ENCODE results near the gene DDX39B. TPM values are rescaled to one million over a fixed set of nuclear protein-coding genes. Genes with fewer than 3 reads are reported as not detected.

DDX39B gene
- total RNA-seq, 2 donors from 2014 or later: 119 to 143 TPM

GRCh38 chr6:31480574-31480973 lies 61.2 kb downstream of the DDX39B start:
- no peak for DNase-seq (ENCODE audit: low spot score)
- H3K36me3 ChIP-seq: no peaks in the 10 kb centered on the region
- H3K4me1 ChIP-seq: no peaks in the 10 kb centered on the region
- no peaks in the 10 kb centered on the region for H3K9me3 ChIP-seq
- H3K4me3 ChIP-seq: no peak overlapping the region
- TF ChIP-seq CTCF (IDR thresholded peaks at IDR 0.05): no peak
- no peak overlapping the region for H3K27ac ChIP-seq
- H3K27me3 ChIP-seq: no peaks in the 10 kb centered on the region

Other genes with a start within 250 kb of the DDX39B start
- 100 to 1,000 TPM; 297 to 584 TPM for gene HLA-B, start 184.8 kb downstream of the DDX39B start, total RNA-seq
- gene MICA, start 138.4 kb downstream of the DDX39B start, total RNA-seq: 10 to 100 TPM; 11.1 to 15.1 TPM
- gene MICB, start 43.9 kb downstream of the DDX39B start, total RNA-seq: 1 to 10 TPM; 1.6 to 3.1 TPM
- gene MCCD1, start 13.0 kb downstream of the DDX39B start, total RNA-seq: not detected
- gene ATP6V1G2, start 4.6 kb upstream of the DDX39B start, total RNA-seq: 1 to 10 TPM; 1.2 to 6.0 TPM
- gene NFKBIL1, start 5.6 kb upstream of the DDX39B start, total RNA-seq: 10 to 100 TPM; 12.9 to 18.4 TPM
- gene LTA, start 30.3 kb upstream of the DDX39B start, total RNA-seq: not detected
- under 1 TPM in 1 of 2 donors, not detected in 1; 0.51 TPM for gene TNF, start 33.6 kb upstream of the DDX39B start, total RNA-seq
- gene LTB, start 40.4 kb upstream of the DDX39B start, total RNA-seq: not detected
- gene LST1, start 44.3 kb upstream of the DDX39B start, total RNA-seq: 1 to 10 TPM; 2.8 to 8.5 TPM
- not detected for gene NCR3, start 51.0 kb upstream of the DDX39B start, total RNA-seq
- gene AIF1, start 73.2 kb upstream of the DDX39B start, total RNA-seq: 10 to 100 TPM in 1 of 2 donors, 1 to 10 TPM in 1; 8.3 to 27.3 TPM
- gene PRRC2A, start 78.7 kb upstream of the DDX39B start, total RNA-seq: 10 to 100 TPM; 61.0 to 96.7 TPM
- gene BAG6, start 110.7 kb upstream of the DDX39B start, total RNA-seq: 100 to 1,000 TPM; 209 to 306 TPM
- 1 to 10 TPM; 1.0 to 1.2 TPM for gene APOM, start 113.9 kb upstream of the DDX39B start, total RNA-seq
- gene C6orf47, start 118.8 kb upstream of the DDX39B start, total RNA-seq: 10 to 100 TPM; 17.8 to 19.2 TPM
- gene GPANK1, start 123.0 kb upstream of the DDX39B start, total RNA-seq: 10 to 100 TPM; 14.7 to 20.0 TPM
- gene CSNK2B, start 124.1 kb upstream of the DDX39B start, total RNA-seq: 100 to 1,000 TPM; 242 to 243 TPM
- 1 to 10 TPM in 1 of 2 donors, under 1 TPM in 1; 0.67 to 1.8 TPM for gene LY6G5B, start 128.0 kb upstream of the DDX39B start, total RNA-seq
- 1 to 10 TPM; 1.2 to 4.9 TPM for gene LY6G5C, start 139.1 kb upstream of the DDX39B start, total RNA-seq
- 10 to 100 TPM; 22.7 to 29.4 TPM for gene ABHD16A, start 161.3 kb upstream of the DDX39B start, total RNA-seq
- gene LY6G6F, start 164.9 kb upstream of the DDX39B start, total RNA-seq: not detected
- not detected for gene LY6G6D, start 173.3 kb upstream of the DDX39B start, total RNA-seq
- gene LY6G6C, start 179.7 kb upstream of the DDX39B start, total RNA-seq: 1 to 10 TPM in 1 of 2 donors, not detected in 1; 1.3 TPM
- gene MPIG6B, start 181.4 kb upstream of the DDX39B start, total RNA-seq: under 1 TPM in 1 of 2 donors, not detected in 1; 0.55 TPM
- gene DDAH2, start 187.3 kb upstream of the DDX39B start, total RNA-seq: 10 to 100 TPM; 53.5 to 93.3 TPM
- gene CLIC1, start 194.5 kb upstream of the DDX39B start, total RNA-seq: 100 to 1,000 TPM in 1 of 2 donors, 10 to 100 TPM in 1; 90.9 to 194 TPM
- gene MSH5, start 198.0 kb upstream of the DDX39B start, total RNA-seq: under 1 TPM; 0.37 to 0.98 TPM
- not detected for gene SAPCD1, start 220.7 kb upstream of the DDX39B start, total RNA-seq
- 1 to 10 TPM; 4.1 to 7.5 TPM for gene VWA7, start 235.3 kb upstream of the DDX39B start, total RNA-seq

All from right atrium auricular region (tissue), 2 donors.